Measurements from ENCODE around the gene WDR88. TPM values are rescaled to one million over a fixed set of nuclear protein-coding genes. Genes with fewer than 3 reads are reported as not detected.
"Not testable (repeated sequence)": the region's sequence is repeated elsewhere in the genome, so short reads cannot be mapped to it uniquely, and the experiment has no call there.

WDR88 gene
- total RNA-seq, 1 experiment from 2014 or later: not detected

DNA sequence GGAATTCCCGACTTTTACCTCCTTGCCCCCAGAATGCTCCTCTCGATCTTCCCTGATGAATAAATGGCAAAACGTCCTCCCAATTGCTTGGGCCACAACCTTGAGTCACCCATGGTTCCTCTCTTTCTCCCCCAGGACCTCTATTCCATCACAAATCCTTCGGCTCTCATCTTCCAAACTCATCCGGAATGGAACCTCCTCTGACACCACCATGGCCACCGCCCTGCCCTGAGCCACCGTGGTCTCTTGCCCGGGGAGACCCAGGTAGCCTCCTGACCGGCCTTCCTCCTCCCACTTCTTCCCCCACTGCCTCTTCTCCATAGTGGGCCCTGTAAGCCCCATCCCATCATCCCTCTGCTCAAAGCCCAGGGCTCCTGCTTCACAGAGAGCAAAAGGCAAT, 88.8 kb downstream of the WDR88 start:
- no peak for DNase-seq (ENCODE audit: low spot score)
- in situ Hi-C loops (cut with HindIII; ENCODE audit: low sequenced_read_pairs): no loop called here

DNA sequence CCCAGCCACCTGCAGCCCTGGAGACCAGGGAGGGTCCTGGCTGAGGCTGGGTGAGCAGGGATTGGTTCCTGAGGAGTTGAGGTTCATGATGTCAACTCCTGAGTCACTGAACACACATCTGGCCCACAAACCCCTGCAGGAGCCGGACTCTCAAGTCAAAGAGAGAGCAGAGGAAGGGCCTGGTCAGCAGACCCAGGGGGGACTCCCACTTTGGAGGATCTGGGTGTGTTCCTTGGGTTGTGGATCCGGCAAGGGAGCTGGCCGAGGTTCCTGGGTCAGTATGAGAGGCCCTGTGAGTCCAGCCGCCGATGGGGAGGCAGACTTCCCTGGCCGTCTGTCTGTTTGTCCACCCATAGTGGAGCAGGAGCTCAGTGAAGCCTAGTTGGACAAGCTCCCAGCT, 89.7 kb downstream of the WDR88 start:
- in situ Hi-C loops (cut with HindIII; ENCODE audit: low sequenced_read_pairs): no loop called here
- no peak for DNase-seq (ENCODE audit: low spot score)

DNA sequence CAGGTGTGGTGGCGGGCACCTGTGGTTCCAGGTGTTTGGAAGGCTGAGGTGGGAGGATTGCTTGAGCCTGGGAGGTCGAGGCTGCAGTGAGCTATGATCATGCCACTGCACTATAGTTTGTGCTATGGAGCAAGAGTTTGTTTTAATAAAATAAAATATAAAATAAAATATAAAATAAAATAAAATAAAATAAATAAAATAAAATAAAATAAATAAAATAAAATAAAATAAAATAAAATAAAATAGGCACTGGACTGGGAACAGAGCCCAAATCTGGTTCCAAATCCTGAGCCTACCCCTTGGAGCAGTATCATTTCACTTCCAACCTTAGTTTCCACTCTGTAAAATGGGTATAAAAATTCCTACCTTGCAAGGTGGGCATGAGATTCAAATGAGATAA, 90.3 kb downstream of the WDR88 start:
- in situ Hi-C loops (cut with HindIII; ENCODE audit: low sequenced_read_pairs); DNase-seq (ENCODE audit: low spot score): not testable (repeated sequence)

DNA sequence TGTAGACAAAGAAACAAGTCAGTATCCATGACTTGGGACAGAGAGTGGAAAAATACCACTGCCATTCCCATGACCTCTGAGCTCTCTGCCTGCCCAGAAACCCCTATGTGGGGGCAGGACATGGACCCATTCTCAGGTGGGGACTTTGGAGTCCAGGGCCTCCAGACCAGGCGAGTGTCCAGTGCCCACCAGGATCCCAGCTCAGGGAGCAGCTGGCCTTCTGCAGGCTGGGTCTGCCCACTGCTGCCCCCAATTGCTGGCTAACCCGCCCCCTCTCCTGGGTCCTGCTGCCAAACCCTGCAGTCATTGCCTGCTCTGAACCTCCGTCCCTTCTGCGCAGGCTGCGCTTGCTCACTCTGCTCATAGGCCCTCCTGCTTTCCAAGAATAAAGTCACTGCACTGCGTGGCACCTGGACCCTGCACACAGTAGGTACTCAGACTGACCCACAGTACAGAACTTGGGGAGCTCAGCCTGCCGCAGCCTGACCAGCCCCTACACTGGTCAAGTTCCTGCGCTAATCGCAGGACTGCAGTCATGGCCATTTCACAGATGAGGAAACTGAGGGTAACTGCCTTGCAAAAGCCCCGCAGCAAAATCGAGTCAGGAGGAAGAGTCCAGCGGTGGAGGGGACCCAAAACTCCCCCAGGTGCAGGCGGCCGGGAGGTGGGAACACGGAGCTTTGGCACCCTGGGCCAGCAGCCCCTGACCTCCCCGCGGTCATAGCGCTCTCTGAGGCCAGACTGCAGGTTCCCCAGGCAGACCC, 93.0 kb downstream of the WDR88 start:
- in situ Hi-C loops (cut with HindIII; ENCODE audit: low sequenced_read_pairs): no loop called here

More for the DNA sequence above, 93.0 kb downstream of the WDR88 start:
- DNase-seq (ENCODE audit: low spot score): no peak

Other genes with a start within 250 kb of the WDR88 start
- gene CEP89, start 160.2 kb upstream of the WDR88 start, total RNA-seq (2014; rRNA removed; shearing (Covaris generic)): 12.6 and 22.4 TPM in 2 replicates
- 2.9 and 13.2 TPM in 2 replicates for gene FAAP24, start 159.9 kb upstream of the WDR88 start, total RNA-seq (2014; rRNA removed; shearing (Covaris generic))
- 10.1 and 10.6 TPM in 2 replicates for gene RHPN2, start 67.2 kb upstream of the WDR88 start, total RNA-seq (2014; rRNA removed; shearing (Covaris generic))
- 5.9 and 7.7 TPM in 2 replicates for gene GPATCH1, start 50.9 kb upstream of the WDR88 start, total RNA-seq (2014; rRNA removed; shearing (Covaris generic))
- 66.4 and 81.7 TPM in 2 replicates for gene LRP3, start 62.2 kb downstream of the WDR88 start, total RNA-seq (2014; rRNA removed; shearing (Covaris generic))
- not detected in 2 replicates for gene SLC7A10, start 93.7 kb downstream of the WDR88 start, total RNA-seq (2014; rRNA removed; shearing (Covaris generic))
- 9.8 and 10.9 TPM in 2 replicates for gene CEBPA, start 170.4 kb downstream of the WDR88 start, total RNA-seq (2014; rRNA removed; shearing (Covaris generic))
- gene CEBPG, start 241.6 kb downstream of the WDR88 start, total RNA-seq (2014; rRNA removed; shearing (Covaris generic)): 8.2 and 22.1 TPM in 2 replicates

All from G401 (cell line).